ENCODE data around the gene HSD17B2.
"Not testable (repeated sequence)": the region's sequence is repeated elsewhere in the genome, so short reads cannot be mapped to it uniquely, and the experiment has no call there.

Gene HSD17B2

GRCh38 chr16:82108100-82108499, 73.0 kb downstream of the HSD17B2 start:
- Histone ChIP-seq H3K4me3 (ENCODE audit: low read depth in 1 of 5, low read length in 5 of 5) (no peak overlapping the region), H3K27ac (ENCODE audit: low read depth, low read length) (no peak overlapping the region), H3K27me3 (ENCODE audit: control insufficient read depth in 5 of 5, insufficient read depth in 4 of 5, low read length in 5 of 5) (peaks cover 0 to 2% (median 0%) of the 10 kb centered on the region in 5 donors), H3K9ac (ENCODE audit: low read length in 5 of 5) (no peak overlapping the region), H3K9me3 (ENCODE audit: control insufficient read depth in 5 of 5, low read length in 5 of 5) (no peaks in the 10 kb centered on the region), H3K36me3 (ENCODE audit: control insufficient read depth in 5 of 5, insufficient read depth in 5 of 5, low read length in 5 of 5) (no peaks in the 10 kb centered on the region), H3K4me1 (ENCODE audit: control insufficient read depth in 5 of 5, insufficient read depth in 5 of 5, low read length in 5 of 5) (no peaks in the 10 kb centered on the region)

- H3K9ac ChIP-seq (ENCODE audit: low read length in 5 of 5), result no peak overlapping the region
- peaks cover 0 to 2% (median 0%) of the 10 kb centered on the region in 5 donors for H3K27me3 ChIP-seq (ENCODE audit: control insufficient read depth in 5 of 5, insufficient read depth in 4 of 5, low read length in 5 of 5)
- no peaks in the 10 kb centered on the region for H3K9me3 ChIP-seq (ENCODE audit: control insufficient read depth in 5 of 5, low read length in 5 of 5)
- no peaks in the 10 kb centered on the region for H3K36me3 ChIP-seq (ENCODE audit: control insufficient read depth in 5 of 5, insufficient read depth in 5 of 5, low read length in 5 of 5)
- H3K4me1 ChIP-seq (ENCODE audit: control insufficient read depth in 5 of 5, insufficient read depth in 5 of 5, low read length in 5 of 5), result no peaks in the 10 kb centered on the region
- H3K27ac ChIP-seq (ENCODE audit: low read depth, low read length), result no peak overlapping the region
- no peak overlapping the region for H3K4me3 ChIP-seq (ENCODE audit: low read depth in 1 of 5, low read length in 5 of 5)
Measured at GRCh38 chr16:82108774-82109173, 73.7 kb downstream of the HSD17B2 start.

- H3K27ac ChIP-seq (ENCODE audit: low read depth, low read length); H3K9ac ChIP-seq (ENCODE audit: low read length in 5 of 5); H3K36me3 ChIP-seq (ENCODE audit: control insufficient read depth in 5 of 5, insufficient read depth in 5 of 5, low read length in 5 of 5); H3K4me1 ChIP-seq (ENCODE audit: control insufficient read depth in 5 of 5, insufficient read depth in 5 of 5, low read length in 5 of 5); H3K4me3 ChIP-seq (ENCODE audit: low read depth in 1 of 5, low read length in 5 of 5); H3K27me3 ChIP-seq (ENCODE audit: control insufficient read depth in 5 of 5, insufficient read depth in 4 of 5, low read length in 5 of 5); H3K9me3 ChIP-seq (ENCODE audit: control insufficient read depth in 5 of 5, low read length in 5 of 5): not testable (repeated sequence)
Measured at GRCh38 chr16:82109266-82109665, 74.2 kb downstream of the HSD17B2 start.

GRCh38 chr16:82111944-82112343, 76.9 kb downstream of the HSD17B2 start:
- H3K36me3 ChIP-seq (ENCODE audit: control insufficient read depth in 5 of 5, insufficient read depth in 5 of 5, low read length in 5 of 5), result no peaks in the 10 kb centered on the region
- H3K27me3 ChIP-seq (ENCODE audit: control insufficient read depth in 5 of 5, insufficient read depth in 4 of 5, low read length in 5 of 5), result peaks cover 0 to 2% (median 0%) of the 10 kb centered on the region in 5 donors
- no peak overlapping the region for H3K9ac ChIP-seq (ENCODE audit: low read length in 5 of 5)
- no peak overlapping the region for H3K27ac ChIP-seq (ENCODE audit: low read depth, low read length)
- H3K9me3 ChIP-seq (ENCODE audit: control insufficient read depth in 5 of 5, low read length in 5 of 5), result no peaks in the 10 kb centered on the region
- H3K4me1 ChIP-seq (ENCODE audit: control insufficient read depth in 5 of 5, insufficient read depth in 5 of 5, low read length in 5 of 5), result no peaks in the 10 kb centered on the region
- H3K4me3 ChIP-seq (ENCODE audit: low read depth in 1 of 5, low read length in 5 of 5), result no peak overlapping the region

- Histone ChIP-seq H3K36me3 (ENCODE audit: control insufficient read depth in 5 of 5, insufficient read depth in 5 of 5, low read length in 5 of 5) (no peaks in the 10 kb centered on the region), H3K4me3 (ENCODE audit: low read depth in 1 of 5, low read length in 5 of 5) (no peak overlapping the region), H3K27ac (ENCODE audit: low read depth, low read length) (no peak overlapping the region), H3K9ac (ENCODE audit: low read length in 5 of 5) (no peak overlapping the region), H3K27me3 (ENCODE audit: control insufficient read depth in 5 of 5, insufficient read depth in 4 of 5, low read length in 5 of 5) (peaks cover 0 to 2% (median 0%) of the 10 kb centered on the region in 5 donors), H3K9me3 (ENCODE audit: control insufficient read depth in 5 of 5, low read length in 5 of 5) (no peaks in the 10 kb centered on the region), H3K4me1 (ENCODE audit: control insufficient read depth in 5 of 5, insufficient read depth in 5 of 5, low read length in 5 of 5) (no peaks in the 10 kb centered on the region)
Measured at GRCh38 chr16:82113741-82114140, 78.7 kb downstream of the HSD17B2 start.

- Histone ChIP-seq H3K9me3 (ENCODE audit: control insufficient read depth in 5 of 5, low read length in 5 of 5) (no peaks in the 10 kb centered on the region), H3K4me1 (ENCODE audit: control insufficient read depth in 5 of 5, insufficient read depth in 5 of 5, low read length in 5 of 5) (no peaks in the 10 kb centered on the region), H3K36me3 (ENCODE audit: control insufficient read depth in 5 of 5, insufficient read depth in 5 of 5, low read length in 5 of 5) (no peaks in the 10 kb centered on the region), H3K4me3 (ENCODE audit: low read depth in 1 of 5, low read length in 5 of 5) (no peak overlapping the region), H3K27ac (ENCODE audit: low read depth, low read length) (no peak overlapping the region), H3K9ac (ENCODE audit: low read length in 5 of 5) (no peak overlapping the region), H3K27me3 (ENCODE audit: control insufficient read depth in 5 of 5, insufficient read depth in 4 of 5, low read length in 5 of 5) (no peaks in the 10 kb centered on the region)
Measured at GRCh38 chr16:82116535-82116934, 81.5 kb downstream of the HSD17B2 start.

GRCh38 chr16:82118749-82119148, 83.7 kb downstream of the HSD17B2 start:
- H3K9ac ChIP-seq (ENCODE audit: low read length in 5 of 5), result no peak overlapping the region
- H3K27me3 ChIP-seq (ENCODE audit: control insufficient read depth in 5 of 5, insufficient read depth in 4 of 5, low read length in 5 of 5), result no peaks in the 10 kb centered on the region
- H3K4me3 ChIP-seq (ENCODE audit: low read depth in 1 of 5, low read length in 5 of 5), result no peak overlapping the region
- H3K4me1 ChIP-seq (ENCODE audit: control insufficient read depth in 5 of 5, insufficient read depth in 5 of 5, low read length in 5 of 5), result no peaks in the 10 kb centered on the region
- no peak overlapping the region for H3K27ac ChIP-seq (ENCODE audit: low read depth, low read length)
- no peaks in the 10 kb centered on the region for H3K9me3 ChIP-seq (ENCODE audit: control insufficient read depth in 5 of 5, low read length in 5 of 5)
- H3K36me3 ChIP-seq (ENCODE audit: control insufficient read depth in 5 of 5, insufficient read depth in 5 of 5, low read length in 5 of 5), result no peaks in the 10 kb centered on the region

GRCh38 chr16:82119405-82119804, 84.4 kb downstream of the HSD17B2 start:
- no peaks in the 10 kb centered on the region for H3K27me3 ChIP-seq (ENCODE audit: control insufficient read depth in 5 of 5, insufficient read depth in 4 of 5, low read length in 5 of 5)

GRCh38 chr16:82124651-82125050, 89.6 kb downstream of the HSD17B2 start:
- H3K4me1 ChIP-seq (ENCODE audit: control insufficient read depth in 5 of 5, insufficient read depth in 5 of 5, low read length in 5 of 5), result no peaks in the 10 kb centered on the region
- H3K36me3 ChIP-seq (ENCODE audit: control insufficient read depth in 5 of 5, insufficient read depth in 5 of 5, low read length in 5 of 5), result no peaks in the 10 kb centered on the region
- H3K9ac ChIP-seq (ENCODE audit: low read length in 5 of 5), result no peak overlapping the region
- no peak overlapping the region for H3K4me3 ChIP-seq (ENCODE audit: low read depth in 1 of 5, low read length in 5 of 5)
- H3K9me3 ChIP-seq (ENCODE audit: control insufficient read depth in 5 of 5, low read length in 5 of 5), result peaks cover 0 to 3% (median 0%) of the 10 kb centered on the region in 5 donors
- no peaks in the 10 kb centered on the region for H3K27me3 ChIP-seq (ENCODE audit: control insufficient read depth in 5 of 5, insufficient read depth in 4 of 5, low read length in 5 of 5)
- H3K27ac ChIP-seq (ENCODE audit: low read depth, low read length), result no peak overlapping the region

More at GRCh38 chr16:82119405-82119804, 84.4 kb downstream of the HSD17B2 start:
- Histone ChIP-seq H3K4me1 (ENCODE audit: control insufficient read depth in 5 of 5, insufficient read depth in 5 of 5, low read length in 5 of 5) (no peaks in the 10 kb centered on the region), H3K9ac (ENCODE audit: low read length in 5 of 5) (no peak overlapping the region), H3K4me3 (ENCODE audit: low read depth in 1 of 5, low read length in 5 of 5) (no peak overlapping the region), H3K9me3 (ENCODE audit: control insufficient read depth in 5 of 5, low read length in 5 of 5) (no peaks in the 10 kb centered on the region), H3K27ac (ENCODE audit: low read depth, low read length) (no peak overlapping the region), H3K36me3 (ENCODE audit: control insufficient read depth in 5 of 5, insufficient read depth in 5 of 5, low read length in 5 of 5) (no peaks in the 10 kb centered on the region)

- Histone ChIP-seq H3K27me3 (ENCODE audit: control insufficient read depth in 5 of 5, insufficient read depth in 4 of 5, low read length in 5 of 5) (no peaks in the 10 kb centered on the region), H3K4me3 (ENCODE audit: low read depth in 1 of 5, low read length in 5 of 5) (no peak overlapping the region), H3K36me3 (ENCODE audit: control insufficient read depth in 5 of 5, insufficient read depth in 5 of 5, low read length in 5 of 5) (no peaks in the 10 kb centered on the region), H3K4me1 (ENCODE audit: control insufficient read depth in 5 of 5, insufficient read depth in 5 of 5, low read length in 5 of 5) (peaks cover 0 to 3% (median 0%) of the 10 kb centered on the region in 5 donors), H3K9ac (ENCODE audit: low read length in 5 of 5) (no peak overlapping the region), H3K27ac (ENCODE audit: low read depth, low read length) (no peak overlapping the region), H3K9me3 (ENCODE audit: control insufficient read depth in 5 of 5, low read length in 5 of 5) (peaks cover 0 to 3% (median 0%) of the 10 kb centered on the region in 5 donors)
Measured at GRCh38 chr16:82129881-82130280, 94.8 kb downstream of the HSD17B2 start.

GRCh38 chr16:82133798-82134197, 98.7 kb downstream of the HSD17B2 start:
- no peak overlapping the region for H3K9ac ChIP-seq (ENCODE audit: low read length in 5 of 5)
- no peak overlapping the region for H3K27ac ChIP-seq (ENCODE audit: low read depth, low read length)
- no peak overlapping the region for H3K4me3 ChIP-seq (ENCODE audit: low read depth in 1 of 5, low read length in 5 of 5)
- H3K27me3 ChIP-seq (ENCODE audit: control insufficient read depth in 5 of 5, insufficient read depth in 4 of 5, low read length in 5 of 5), result no peaks in the 10 kb centered on the region
- H3K9me3 ChIP-seq (ENCODE audit: control insufficient read depth in 5 of 5, low read length in 5 of 5), result no peaks in the 10 kb centered on the region
- H3K4me1 ChIP-seq (ENCODE audit: control insufficient read depth in 5 of 5, insufficient read depth in 5 of 5, low read length in 5 of 5), result peaks cover 0 to 9% (median 4%) of the 10 kb centered on the region in 5 donors
- H3K36me3 ChIP-seq (ENCODE audit: control insufficient read depth in 5 of 5, insufficient read depth in 5 of 5, low read length in 5 of 5), result peaks cover 0 to 2% (median 0%) of the 10 kb centered on the region in 5 donors
